Endothelial cell of umbilical vein (primary cell): ENCODE data around the gene BNC2. TPM values are rescaled to one million over a fixed set of nuclear protein-coding genes. Genes with fewer than 3 reads are reported as not detected.

Experiments used
- BruUV-seq: library from RNA; stranded (reverse); fragments of 400-500 nt; replicated peaks from 2 replicates; lab custom pipeline; 2021; lab: Mats Ljungman, UMichigan
- CTCF ChIA-PET: fragments of 300-600, 350-600 bp; sonication (Branson Sonifier 250); formaldehyde crosslinking; loops from one replicate; lab custom pipeline; 2021; ENCODE audit warnings: antibody characterized with exemption, inconsistent platforms; lab: Charles Lee
- POLR2A ChIA-PET: fragments of 300-600, 350-600 bp; sonication (Branson Sonifier 250); formaldehyde crosslinking; loops from one replicate; lab custom pipeline; 2021; ENCODE audit warnings: antibody characterized with exemption, inconsistent platforms; lab: Charles Lee
- DNase-seq: peaks from one replicate; pipeline ENCODE4 v3.0.0-alpha.2; 2011; ENCODE audit warnings: low read depth, low spot score
- FAIRE-seq: peaks from 2 replicates; lab custom pipeline; 2011; peaks lifted over from hg19 to GRCh38; lab: Jason Lieb, UNC
- H2AFZ ChIP-seq: 2 replicates; pipeline ENCODE4 v1.6.0; 2012; ENCODE audit warnings: low read depth, low read length, control low read depth, inconsistent platforms
- H3K27ac ChIP-seq: 2 replicates; pipeline ENCODE4 v1.5.1; 2011; ENCODE audit warnings: low read depth, mild to moderate bottlenecking, control low read depth, low read length, moderate library complexity; ENCODE audit not compliant: insufficient read depth
- H3K27me3 ChIP-seq, 2 experiments: 2 replicates each; pipeline versions ENCODE4 v1.6.0 to v1.6.1; 2011; ENCODE audit warnings: low read length in 2 of 2, mixed read lengths in 1 of 2; ENCODE audit not compliant: control insufficient read depth in 2 of 2, insufficient read depth in 2 of 2
- H3K36me3 ChIP-seq, 2 experiments: 2 replicates in 1 of 2; 3 replicates in 1 of 2; pipeline ENCODE4 v1.5.1; 2011; ENCODE audit warnings: low read length in 2 of 2, mild to moderate bottlenecking in 1 of 2, moderate library complexity in 1 of 2; ENCODE audit not compliant: control insufficient read depth in 2 of 2, insufficient read depth in 2 of 2; ENCODE audit errors: extremely low read depth in 1 of 2
- H3K4me1 ChIP-seq: 3 replicates; pipeline ENCODE4 v1.5.1; 2011; ENCODE audit warnings: mild to moderate bottlenecking, low read length; ENCODE audit not compliant: control insufficient read depth, insufficient read depth; ENCODE audit errors: extremely low read depth
- H3K4me2 ChIP-seq: 2 replicates; pipeline ENCODE4 v1.6.1; 2011; ENCODE audit warnings: low read length, control low read depth, mixed read lengths; ENCODE audit not compliant: insufficient read depth
- H3K4me3 ChIP-seq, 3 experiments: fragments of 200-600 bp in 1 of 3; sonication (generic), shearing (Covaris generic) in 1 of 3; replicated peaks in 1 of 3; 2 replicates each; pipeline ENCODE4 v1.5.1; 2011 to 2016; ENCODE audit warnings: control low read depth in 3 of 3, low read length in 3 of 3, mild to moderate bottlenecking in 2 of 3, inconsistent platforms in 1 of 3, low read depth in 1 of 3, moderate library complexity in 1 of 3; ENCODE audit not compliant: insufficient read depth in 1 of 3
- H3K79me2 ChIP-seq: 2 replicates; pipeline ENCODE4 v1.6.0; 2012; ENCODE audit warnings: low read length, inconsistent platforms; ENCODE audit not compliant: control insufficient read depth, insufficient read depth
- H3K9ac ChIP-seq: replicated peaks from 2 replicates; pipeline ENCODE3; 2011; ENCODE audit warnings: low read length, control low read depth; ENCODE audit not compliant: insufficient read depth; ENCODE audit errors: extremely low read depth
- H3K9me1 ChIP-seq: replicated peaks from 3 replicates; pipeline ENCODE4 v1.6.0; 2011; ENCODE audit warnings: mild to moderate bottlenecking, low read length; ENCODE audit not compliant: control insufficient read depth, insufficient read depth; ENCODE audit errors: extremely low read depth
- H3K9me3 ChIP-seq: replicated peaks from 2 replicates; pipeline ENCODE4 v1.5.1; 2012; ENCODE audit warnings: low read length, inconsistent platforms; ENCODE audit not compliant: control insufficient read depth, insufficient read depth
- H4K20me1 ChIP-seq: replicated peaks from 2 replicates; pipeline ENCODE3; 2011; ENCODE audit warnings: mild to moderate bottlenecking, low read length; ENCODE audit not compliant: control insufficient read depth, insufficient read depth; ENCODE audit errors: extremely low read depth
- CTCF ChIP-seq, 2 donors: IDR thresholded peaks; 1 replicate in 1 of 2; 2 replicates in 1 of 2; pipeline ENCODE4 v1.5.1; 2011; ENCODE audit warnings: low read length in 2 of 2, mild to moderate bottlenecking in 2 of 2, moderate library complexity in 2 of 2, control low read depth in 1 of 2, inconsistent platforms in 1 of 2, low read depth in 1 of 2; ENCODE audit not compliant: insufficient read depth in 1 of 2; ENCODE audit errors: extremely low read depth in 1 of 2
- EZH2 ChIP-seq: IDR thresholded peaks from 2 replicates; pipeline ENCODE4 v1.6.1; 2012; ENCODE audit warnings: borderline replicate concordance, low read depth, mild to moderate bottlenecking, moderate library complexity, low read length, inconsistent platforms; ENCODE audit not compliant: severe bottlenecking
- FOS ChIP-seq: IDR thresholded peaks from 2 replicates; pipeline ENCODE4 v1.6.1; 2011; ENCODE audit warnings: mild to moderate bottlenecking, low read length, moderate library complexity, borderline replicate concordance; ENCODE audit not compliant: insufficient read depth
- GATA2 ChIP-seq: IDR thresholded peaks from 2 replicates; pipeline ENCODE4 v1.7.0; 2011; ENCODE audit warnings: low read depth, mild to moderate bottlenecking, moderate library complexity, mixed read lengths, low read length; ENCODE audit not compliant: insufficient read length, insufficient read depth
- JUN ChIP-seq: IDR thresholded peaks from 2 replicates; pipeline ENCODE4 v1.6.1; 2011; ENCODE audit warnings: borderline replicate concordance, low read depth; ENCODE audit not compliant: insufficient read length, insufficient read depth
- MAX ChIP-seq: IDR thresholded peaks from 2 replicates; pipeline ENCODE4 v1.6.1; 2011; ENCODE audit not compliant: insufficient read depth, insufficient read length
- MYC ChIP-seq: IDR thresholded peaks from one replicate; pipeline ENCODE4 v1.6.1; 2011; ENCODE audit warnings: mild to moderate bottlenecking, low read depth, low read length
- POLR2A ChIP-seq: IDR thresholded peaks from 2 replicates; pipeline ENCODE4 v1.6.1; 2012; ENCODE audit warnings: low read depth, mild to moderate bottlenecking, control low read depth, low read length
- POLR2AphosphoS5 ChIP-seq: IDR thresholded peaks from 2 replicates; pipeline ENCODE4 v1.6.1; 2012; ENCODE audit warnings: low read depth, mild to moderate bottlenecking, control low read depth, low read length, moderate library complexity; ENCODE audit not compliant: insufficient read depth
- dilution Hi-C: fragments of 300-500 bp; cut with MboI; formaldehyde crosslinking; loops from one replicate; pipeline ENCODE4 v1.15.0; 2019; ENCODE audit warnings: low sequenced_read_pairs; ENCODE audit not compliant: extremely low pct_ligation_motif_present
- intact Hi-C: fragments of 100-400 bp; cut with micrococcal nuclease; formaldehyde crosslinking; loops from one replicate; pipeline ENCODE4 v1.10.0; 2022
- polyA plus RNA-seq, 4 experiments: library from polyadenylated mRNA; depleted of rRNA in 3 of 4; stranded (reverse) in 3 of 4; unstranded in 1 of 4; fragments of >200 nt; gene quantifications; 2 replicates each; pipeline versions ENCODE4 v1.2.1 to v1.2.3, GENCODE V29; 2011 to 2012; ENCODE audit warnings: missing spikeins in 1 of 4
- total RNA-seq: library from RNA; stranded (reverse); gene quantifications from 2 replicates; pipeline ENCODE4 v1.2.3, GENCODE V29; 2021

BNC2 gene
- total and polyA plus RNA-seq, 2 donors (not counting 3 experiments of a cell fraction or from before 2014, with no cell fraction given) = 12.1 to 34.3 TPM

GRCh38 chr9:16721972-16722371, 148.5 kb downstream of the BNC2 start:
- H3K27ac ChIP-seq = peak overlapping the region; percentile 90
- intact Hi-C loops = loop anchor here (10.0 kb wide), 1 partner anchor 457 kb away; no protein-coding TSS in a partner anchor
- POLR2A ChIA-PET = no interaction called here
- DNase-seq (peak; percentile 56), FAIRE-seq (no peak)
- peak overlapping the region in 1 of 3 experiments; percentile 29 for H3K4me3 ChIP-seq
- H3K27me3 ChIP-seq = no peaks in the 10 kb centered on the region
- H4K20me1 ChIP-seq = no peaks in the 10 kb centered on the region
- H3K9me1 ChIP-seq = no peaks in the 10 kb centered on the region
- no peak for TF ChIP-seq MAX
- TF ChIP-seq MYC = no peak
- no peak for TF ChIP-seq POLR2AphosphoS5
- peak overlapping the region; percentile 92 for H2AFZ ChIP-seq
- H3K9ac ChIP-seq = no peak overlapping the region
- dilution Hi-C loops = no loop called here
- H3K9me3 ChIP-seq = no peaks in the 10 kb centered on the region
- H3K4me1 ChIP-seq = peaks cover 42% of the 10 kb centered on the region
- no peaks in the 10 kb centered on the region for H3K36me3 ChIP-seq
- BruUV-seq = no TSS peak
- H3K4me2 ChIP-seq = peak overlapping the region; percentile 95
- CTCF ChIA-PET = interaction anchor here (0.8 to 4.4 kb wide), 5 partner anchors 13 to 33 kb away, joined by 3 to 19 read pairs (median 4); no protein-coding TSS in a partner anchor
- H3K79me2 ChIP-seq = no peaks in the 10 kb centered on the region

- H3K4me3 ChIP-seq = peak overlapping the region in 1 of 3 experiments; percentile 16
- no peaks in the 10 kb centered on the region for H3K9me3 ChIP-seq
- peak overlapping the region; percentile 78 for H2AFZ ChIP-seq
- FAIRE-seq = peak; percentile 57
- H3K27me3 ChIP-seq = no peaks in the 10 kb centered on the region
- no peaks in the 10 kb centered on the region for H3K9me1 ChIP-seq
- peak; percentile 78 for DNase-seq
- peak overlapping the region; percentile 90 for H3K27ac ChIP-seq
- H3K79me2 ChIP-seq = no peaks in the 10 kb centered on the region
- intact Hi-C loops (loop anchor here (1.0 to 10.0 kb wide), 3 partner anchors 15 to 456 kb away; no protein-coding TSS in a partner anchor), dilution Hi-C loops (no loop called here)
- peak overlapping the region; percentile 95 for H3K4me2 ChIP-seq
- BruUV-seq = no TSS peak
- H3K36me3 ChIP-seq = no peaks in the 10 kb centered on the region
- peak overlapping the region; percentile 72 for H3K9ac ChIP-seq
- TF ChIP-seq MYC = no peak
- peak; percentile 21 for TF ChIP-seq POLR2AphosphoS5
- peak; percentile 65 for TF ChIP-seq FOS
- TF ChIP-seq POLR2A = peak; percentile 22
- no peak for TF ChIP-seq EZH2
- no peak for TF ChIP-seq MAX
- no peak for TF ChIP-seq CTCF (IDR thresholded peaks at IDR 0.05; ENCODE audit: extremely low read depth in 1 of 2, insufficient read depth in 1 of 2, low read depth in 1 of 2, low read length in 2 of 2)
- peak; percentile 53 for TF ChIP-seq JUN
- no peak for TF ChIP-seq GATA2
- ChIA-PET POLR2A (no interaction called here), CTCF (interaction anchor here (1.3 to 4.4 kb wide), 3 partner anchors 8 to 205 kb away, joined by 4 to 19 read pairs (median 4); no protein-coding TSS in a partner anchor)
- H3K4me1 ChIP-seq = peaks cover 34% of the 10 kb centered on the region
- no peaks in the 10 kb centered on the region for H4K20me1 ChIP-seq
These were observed 150.1 kb downstream of the BNC2 start for GRCh38 chr9:16720386-16720785.
